K562 (cell line): Measurements from ENCODE around the gene ZNF747. TPM values are rescaled to one million over a fixed set of nuclear protein-coding genes. Genes with fewer than 3 reads are reported as not detected.
A peak's percentile ranks its signal among the peaks of the same experiment; 100 is the strongest.

ENCODE experiments used
- ETV5 ChIP-seq: sonication (generic); formaldehyde crosslinking; IDR thresholded peaks from 2 replicates; pipeline ENCODE4 v1.4.0; 2020; ENCODE audit warnings: low read depth, mild to moderate bottlenecking, missing genetic modification reagents
- ILF3 ChIP-seq: fragments of 450-650 bp; IDR thresholded peaks from 2 replicates; pipeline ENCODE4 v1.6.1; 2018; ENCODE audit warnings: antibody characterized with exemption, mild to moderate bottlenecking, moderate library complexity, borderline replicate concordance
- JUN ChIP-seq, 2 experiments: sonication (generic) in 1 of 2; formaldehyde crosslinking in 1 of 2; IDR thresholded peaks; 2 replicates each; pipeline versions ENCODE4 v1.6.1 to v1.8.0; 2012 to 2022; ENCODE audit warnings: borderline replicate concordance in 2 of 2, mild to moderate bottlenecking in 2 of 2, improper control_type of control experiment in 1 of 2, low read depth in 1 of 2, low read length in 1 of 2, missing genetic modification reagents in 1 of 2
- KDM1A ChIP-seq, 2 experiments: fragments of 450-650 bp; IDR thresholded peaks; 2 replicates each; pipeline ENCODE4 v1.6.1; 2016; ENCODE audit warnings: mild to moderate bottlenecking in 2 of 2
- KHSRP ChIP-seq: fragments of 450-650 bp; IDR thresholded peaks from 2 replicates; pipeline ENCODE4 v1.6.1; 2017
- NFE2L1 ChIP-seq: fragments of 450-650 bp; IDR thresholded peaks from 2 replicates; pipeline ENCODE4 v1.6.1; 2016; ENCODE audit warnings: missing genetic modification characterization, low read depth, mild to moderate bottlenecking, missing compliant biosample characterization, moderate library complexity, borderline replicate concordance
- SMAD1 ChIP-seq: fragments of 150-350 bp; IDR thresholded peaks from 2 replicates; pipeline ENCODE4 v1.6.1; 2014; ENCODE audit warnings: low read length, low read depth; ENCODE audit not compliant: partially characterized antibody
- TCF7 ChIP-seq: sonication (generic); IDR thresholded peaks from 2 replicates; pipeline ENCODE4 v1.6.1; 2016; ENCODE audit warnings: antibody characterized with exemption, borderline replicate concordance
- YY1 ChIP-seq, 3 experiments: IDR thresholded peaks; 2 replicates each; pipeline ENCODE4 v1.6.1; 2011; ENCODE audit warnings: low read length in 2 of 3, mild to moderate bottlenecking in 2 of 3, moderate library complexity in 2 of 3, borderline replicate concordance in 1 of 3, control low read depth in 1 of 3, low read depth in 1 of 3; ENCODE audit not compliant: insufficient read depth in 3 of 3, insufficient replicate concordance in 2 of 3, control insufficient read depth in 1 of 3, insufficient read length in 1 of 3; ENCODE audit errors: extremely low read depth in 1 of 3
- ZC3H11A ChIP-seq: IDR thresholded peaks from 2 replicates; pipeline ENCODE4 v1.6.1; 2012; ENCODE audit warnings: low read depth, low read length, improper control_type of control experiment
- ZNF253 ChIP-seq: fragments of 250-450 bp; sonication (Bioruptor Pico); conservative IDR thresholded peaks from 2 replicates; pipeline ENCODE4 v1.6.1; 2021; ENCODE audit warnings: mild to moderate bottlenecking
- ZNF583 ChIP-seq: fragments of 250-450 bp; sonication (Bioruptor Pico); IDR thresholded peaks from 2 replicates; pipeline ENCODE4 v1.4.0; 2020
- polyA plus RNA-seq, 8 experiments: library from polyadenylated mRNA; depleted of rRNA in 4 of 8; stranded (reverse) in 5 of 8; unstranded in 3 of 8; fragments of >200 nt; fragmentation: Nextera tagmentation in 2 of 8; fragmentation: Illumina TruSeq in 1 of 8; extraction: Ambion mirVana in 2 of 8; extraction: Trizol in 1 of 8; gene quantifications; 2 replicates each; pipeline versions ENCODE4 v1.2.1 to v1.2.3, GENCODE V29; 2011 to 2014; ENCODE audit warnings: inconsistent platforms in 1 of 8, missing spikeins in 1 of 8
- total RNA-seq, 7 experiments: library from RNA; depleted of rRNA in 6 of 7; stranded (reverse); fragments of >200 nt in 6 of 7; fragmentation: Illumina TruSeq in 2 of 7; extraction: Trizol in 2 of 7; gene quantifications; 2 replicates each; pipeline versions ENCODE4 v1.2.1 to v1.2.3, GENCODE V29; 2011 to 2021; ENCODE audit warnings: low replicate concordance in 1 of 7
- TF ChIP-seq, protein P1 (sequence below), 2 experiments: fragments of 450-650 bp; IDR thresholded peaks; 2 replicates each; pipeline ENCODE4 v1.6.1; 2016; ENCODE audit warnings: mild to moderate bottlenecking in 2 of 2, borderline replicate concordance in 1 of 2, low read depth in 1 of 2, moderate library complexity in 1 of 2
- TF ChIP-seq, protein P2 (sequence below): fragments of 450-650 bp; formaldehyde crosslinking; IDR thresholded peaks from 2 replicates; pipeline ENCODE4 v1.4.0; 2022; ENCODE audit warnings: missing genetic modification characterization
- TF ChIP-seq, protein P3 (sequence below): fragments of 450-650 bp; formaldehyde crosslinking; conservative IDR thresholded peaks from 2 replicates; pipeline ENCODE4 v1.4.0; 2022; ENCODE audit warnings: mild to moderate bottlenecking, missing genetic modification characterization

The ZNF747 gene
- total and polyA plus RNA-seq, 9 of the 15 experiments (the other 6 are each of a cell fraction or from before 2014, with no cell fraction given), result 0.14 to 3.3 (median 1.5) TPM

DNA sequence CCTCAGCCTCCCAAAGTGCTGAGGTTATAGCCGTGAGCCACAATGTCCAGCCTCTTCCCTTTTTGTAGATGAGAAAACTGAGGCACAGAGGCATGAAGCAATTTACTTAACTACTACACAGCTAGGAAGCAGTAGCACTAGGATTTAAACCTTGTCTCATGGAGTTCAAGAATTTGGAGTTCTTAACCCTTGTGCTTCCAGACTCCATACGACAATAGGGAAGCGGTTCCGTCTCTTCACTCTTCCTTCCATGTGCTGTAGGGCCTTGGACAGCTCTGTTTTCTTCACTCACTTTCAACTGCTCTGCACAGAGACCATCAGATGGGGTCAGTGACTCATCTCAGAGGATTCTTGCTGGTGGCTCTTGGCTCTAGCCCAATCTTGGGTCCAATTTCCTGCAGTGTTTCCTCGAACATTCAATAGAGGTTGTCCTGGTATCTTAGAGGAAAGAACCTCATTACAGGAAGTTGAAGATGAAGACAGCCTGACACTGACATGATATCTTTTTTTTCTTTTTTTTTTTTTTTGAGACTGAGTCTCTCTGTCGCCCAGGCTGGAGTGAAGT, 42.8 kb downstream of the ZNF747 start (continued):
- peak; percentile 72 for TF ChIP-seq SMAD1
- peak; percentile 81; the same call in 1 of the 2 replicates for TF ChIP-seq JUN (IDR thresholded peaks at IDR 0.05; ENCODE audit: borderline replicate concordance, low read depth, low read length)
- no peak for TF ChIP-seq JUN (CRISPR knock-in tag; IDR thresholded peaks at IDR 0.05; ENCODE audit: borderline replicate concordance)
- peak; percentile 55 to 80; a peak in 3 of 4 replicates for TF ChIP-seq KDM1A (IDR thresholded peaks at IDR 0.05)
- no peak for TF ChIP-seq TCF7
- TF ChIP-seq, protein P1, sequence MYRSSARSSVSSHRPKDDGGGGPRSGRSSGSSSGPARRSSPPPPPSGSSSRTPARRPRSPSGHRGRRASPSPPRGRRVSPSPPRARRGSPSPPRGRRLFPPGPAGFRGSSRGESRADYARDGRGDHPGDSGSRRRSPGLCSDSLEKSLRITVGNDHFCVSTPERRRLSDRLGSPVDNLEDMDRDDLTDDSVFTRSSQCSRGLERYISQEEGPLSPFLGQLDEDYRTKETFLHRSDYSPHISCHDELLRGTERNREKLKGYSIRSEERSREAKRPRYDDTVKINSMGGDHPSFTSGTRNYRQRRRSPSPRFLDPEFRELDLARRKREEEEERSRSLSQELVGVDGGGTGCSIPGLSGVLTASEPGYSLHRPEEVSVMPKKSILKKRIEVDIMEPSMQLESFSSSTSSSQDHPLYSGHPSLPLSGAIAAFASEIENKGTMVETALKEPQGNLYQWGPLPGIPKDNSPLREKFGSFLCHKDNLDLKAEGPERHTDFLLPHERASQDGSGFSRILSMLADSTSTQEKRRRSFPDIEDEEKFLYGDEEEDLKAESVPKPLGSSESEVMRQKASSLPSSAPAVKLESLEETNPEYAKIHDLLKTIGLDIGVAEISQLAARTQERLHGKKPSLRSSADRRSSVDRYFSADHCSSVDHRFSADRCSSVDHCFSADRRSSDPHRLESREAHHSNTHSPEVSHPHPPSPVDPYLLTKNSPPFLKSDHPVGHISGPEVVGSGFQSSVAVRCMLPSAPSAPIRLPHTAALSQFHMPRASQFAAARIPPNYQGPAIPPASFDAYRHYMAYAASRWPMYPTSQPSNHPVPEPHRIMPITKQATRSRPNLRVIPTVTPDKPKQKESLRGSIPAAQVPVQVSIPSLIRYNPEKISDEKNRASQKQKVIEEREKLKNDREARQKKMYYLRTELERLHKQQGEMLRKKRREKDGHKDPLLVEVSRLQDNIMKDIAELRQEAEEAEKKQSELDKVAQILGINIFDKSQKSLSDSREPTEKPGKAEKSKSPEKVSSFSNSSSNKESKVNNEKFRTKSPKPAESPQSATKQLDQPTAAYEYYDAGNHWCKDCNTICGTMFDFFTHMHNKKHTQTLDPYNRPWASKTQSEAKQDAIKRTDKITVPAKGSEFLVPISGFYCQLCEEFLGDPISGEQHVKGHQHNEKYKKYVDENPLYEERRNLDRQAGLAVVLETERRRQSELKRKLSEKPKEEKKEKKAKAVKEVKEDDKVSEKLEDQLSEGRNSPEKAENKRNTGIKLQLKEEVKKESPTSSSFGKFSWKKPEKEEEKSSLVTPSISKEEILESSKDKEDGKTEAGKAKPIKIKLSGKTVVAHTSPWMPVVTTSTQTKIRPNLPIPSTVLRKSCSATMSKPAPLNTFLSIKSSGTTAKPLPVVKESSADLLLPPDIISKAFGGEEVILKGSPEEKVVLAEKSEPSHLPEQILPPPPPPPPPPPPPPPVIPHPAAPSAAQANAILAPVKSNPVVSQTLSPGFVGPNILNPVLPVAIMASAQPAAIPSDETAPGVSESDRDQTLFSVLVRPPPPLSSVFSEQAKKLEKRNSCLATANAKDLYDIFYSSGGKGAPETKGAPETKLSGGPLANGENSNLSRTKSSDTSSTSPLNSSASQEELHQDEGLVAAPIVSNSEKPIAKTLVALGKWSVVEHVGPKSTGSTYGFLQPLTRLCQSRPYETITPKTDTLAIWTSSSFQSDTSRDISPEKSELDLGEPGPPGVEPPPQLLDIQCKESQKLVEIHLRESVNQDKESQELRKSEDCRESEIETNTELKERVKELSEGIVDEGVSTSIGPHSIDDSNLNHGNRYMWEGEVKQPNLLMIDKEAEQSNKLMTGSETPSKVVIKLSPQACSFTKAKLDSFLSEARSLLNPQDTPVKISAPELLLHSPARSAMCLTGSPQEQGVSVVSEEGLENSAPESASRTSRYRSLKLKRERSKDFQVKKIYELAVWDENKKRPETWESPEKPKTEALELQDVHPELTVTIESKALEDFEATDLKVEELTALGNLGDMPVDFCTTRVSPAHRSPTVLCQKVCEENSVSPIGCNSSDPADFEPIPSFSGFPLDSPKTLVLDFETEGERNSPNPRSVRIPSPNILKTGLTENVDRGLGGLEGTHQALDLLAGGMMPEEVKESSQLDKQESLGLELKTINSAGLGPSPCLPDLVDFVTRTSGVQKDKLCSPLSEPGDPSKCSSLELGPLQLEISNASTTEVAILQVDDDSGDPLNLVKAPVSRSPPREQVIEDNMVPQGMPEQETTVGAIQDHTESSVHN (IDR thresholded peaks at IDR 0.05; ENCODE audit: borderline replicate concordance in 1 of 2, low read depth in 1 of 2), result peak in 1 of 2 experiments; percentile 56; a peak in 1 of 4 replicates
- no peak for TF ChIP-seq ZNF253 (CRISPR knock-in tag)
- TF ChIP-seq ETV5 (CRISPR knock-in tag), result peak; percentile 40; the same call in 1 of the 2 replicates
- TF ChIP-seq KHSRP, result no peak
- TF ChIP-seq YY1 (IDR thresholded peaks at IDR 0.05; ENCODE audit: borderline replicate concordance in 1 of 3, control insufficient read depth in 1 of 3, extremely low read depth in 1 of 3, insufficient read depth in 3 of 3, insufficient read length in 1 of 3, insufficient replicate concordance in 2 of 3, low read depth in 1 of 3, low read length in 2 of 3), result no peak
- TF ChIP-seq, protein P2, sequence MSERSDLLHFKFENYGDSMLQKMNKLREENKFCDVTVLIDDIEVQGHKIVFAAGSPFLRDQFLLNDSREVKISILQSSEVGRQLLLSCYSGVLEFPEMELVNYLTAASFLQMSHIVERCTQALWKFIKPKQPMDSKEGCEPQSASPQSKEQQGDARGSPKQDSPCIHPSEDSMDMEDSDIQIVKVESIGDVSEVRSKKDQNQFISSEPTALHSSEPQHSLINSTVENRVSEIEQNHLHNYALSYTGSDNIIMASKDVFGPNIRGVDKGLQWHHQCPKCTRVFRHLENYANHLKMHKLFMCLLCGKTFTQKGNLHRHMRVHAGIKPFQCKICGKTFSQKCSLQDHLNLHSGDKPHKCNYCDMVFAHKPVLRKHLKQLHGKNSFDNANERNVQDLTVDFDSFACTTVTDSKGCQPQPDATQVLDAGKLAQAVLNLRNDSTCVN (CRISPR knock-in tag), result no peak
- no peak for TF ChIP-seq ILF3
- TF ChIP-seq ZNF583 (CRISPR knock-in tag), result 0 out of 2 replicates have a peak, but pooled peaks have one; percentile 40
- TF ChIP-seq ZC3H11A, result no peak
- TF ChIP-seq NFE2L1 (tag), result no peak
- TF ChIP-seq, protein P3, sequence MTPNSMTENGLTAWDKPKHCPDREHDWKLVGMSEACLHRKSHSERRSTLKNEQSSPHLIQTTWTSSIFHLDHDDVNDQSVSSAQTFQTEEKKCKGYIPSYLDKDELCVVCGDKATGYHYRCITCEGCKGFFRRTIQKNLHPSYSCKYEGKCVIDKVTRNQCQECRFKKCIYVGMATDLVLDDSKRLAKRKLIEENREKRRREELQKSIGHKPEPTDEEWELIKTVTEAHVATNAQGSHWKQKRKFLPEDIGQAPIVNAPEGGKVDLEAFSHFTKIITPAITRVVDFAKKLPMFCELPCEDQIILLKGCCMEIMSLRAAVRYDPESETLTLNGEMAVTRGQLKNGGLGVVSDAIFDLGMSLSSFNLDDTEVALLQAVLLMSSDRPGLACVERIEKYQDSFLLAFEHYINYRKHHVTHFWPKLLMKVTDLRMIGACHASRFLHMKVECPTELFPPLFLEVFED (CRISPR knock-in tag), result no peak
